SHP77 treated with DMSO at 0.1 percent for 48 hours (cell line): Measurements from ENCODE around the gene WFIKKN1.
A peak's percentile ranks its signal among the peaks of the same experiment; 100 is the strongest.

Source experiments
- DNase-seq: peaks from one replicate; lab custom pipeline; 2025; lab: John Stamatoyannopoulos, UW

The WFIKKN1 gene

DNA sequence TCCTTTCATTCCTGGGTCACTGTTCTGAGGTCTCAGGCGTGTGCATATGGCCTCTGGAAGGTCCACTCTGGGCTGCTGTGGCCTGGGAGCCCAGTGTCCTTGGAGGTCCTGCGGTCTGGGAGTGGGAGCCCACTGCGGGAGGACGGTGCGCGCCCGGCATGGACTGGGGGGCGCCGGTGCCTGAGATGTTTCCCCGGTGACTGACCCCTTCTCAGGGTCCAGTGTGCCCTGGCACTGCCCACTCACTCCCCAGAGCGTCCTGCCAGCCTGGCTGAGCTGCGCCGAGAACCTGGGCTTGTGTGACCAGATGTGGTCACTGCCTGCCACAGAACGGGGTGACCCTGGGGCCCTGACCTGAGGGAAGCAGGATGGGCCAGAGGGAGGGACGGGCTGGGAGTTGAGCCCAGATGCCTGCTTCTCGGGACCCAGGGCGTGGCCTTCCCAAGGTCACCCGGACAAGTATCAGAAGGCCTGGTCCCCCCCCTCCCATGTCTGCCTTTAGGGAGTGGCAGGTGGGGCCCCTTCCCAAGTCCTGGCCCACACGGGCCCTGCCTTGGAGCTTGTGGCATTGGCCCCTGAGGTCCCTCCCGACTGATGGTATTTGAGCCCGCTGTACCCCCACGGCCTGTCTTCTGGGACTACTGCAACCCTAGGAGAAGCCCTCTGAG is 43.6 kb downstream of the WFIKKN1 start:
- DNase-seq = no peak

DNA sequence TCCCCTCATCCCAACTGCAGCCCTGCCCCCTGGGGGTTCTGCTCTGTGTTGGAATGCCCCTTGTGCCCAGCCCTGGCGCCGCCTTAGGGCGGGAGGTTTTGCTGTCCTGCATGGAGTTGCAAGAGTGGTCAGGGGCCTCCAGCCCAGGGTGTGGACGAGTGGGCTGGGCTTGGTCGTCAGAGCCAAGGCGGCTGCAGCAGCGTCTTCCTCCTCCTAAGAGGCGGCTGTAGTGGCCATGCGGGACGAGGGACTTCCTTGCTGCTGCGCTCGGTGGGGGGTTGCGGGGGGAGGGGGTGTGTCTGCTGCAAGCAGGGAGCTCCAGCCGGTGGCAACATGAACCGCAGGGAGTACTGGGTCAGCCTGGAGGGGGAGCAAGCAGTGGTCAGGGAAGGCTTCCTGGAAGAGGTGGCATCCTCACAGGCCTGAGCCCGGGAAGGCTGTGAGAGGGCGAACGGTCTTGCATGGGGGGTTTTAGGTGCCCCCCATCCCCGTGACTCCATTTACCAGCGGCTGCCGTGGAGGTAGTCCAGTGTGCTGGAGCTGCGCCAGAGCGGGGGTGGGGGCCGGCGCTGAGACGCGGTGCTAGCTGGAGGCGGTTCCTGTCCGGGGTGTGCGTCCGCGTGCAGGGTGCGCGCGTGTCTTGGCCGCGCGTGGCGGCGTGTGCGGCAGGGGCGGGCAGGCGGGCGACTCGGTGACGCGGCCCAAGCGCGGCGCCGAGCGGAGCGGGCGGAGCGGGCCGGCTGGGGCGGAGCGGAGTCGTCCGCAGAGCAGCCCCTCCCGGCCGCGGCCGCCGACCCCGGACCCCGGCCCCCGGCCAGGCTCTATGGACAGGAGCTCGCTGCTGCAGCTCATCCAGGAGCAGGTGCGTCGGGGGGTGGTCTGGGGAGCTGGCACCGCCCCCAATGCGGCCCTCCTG is 44.4 kb downstream of the WFIKKN1 start, which contains the start of gene RHBDL1:
TSS of gene RHBDL1 (plus strand) at position 704 of the 916 bp plus-strand sequence. CDS start at position 824, 120 bp downstream.
- no peak for DNase-seq

DNA sequence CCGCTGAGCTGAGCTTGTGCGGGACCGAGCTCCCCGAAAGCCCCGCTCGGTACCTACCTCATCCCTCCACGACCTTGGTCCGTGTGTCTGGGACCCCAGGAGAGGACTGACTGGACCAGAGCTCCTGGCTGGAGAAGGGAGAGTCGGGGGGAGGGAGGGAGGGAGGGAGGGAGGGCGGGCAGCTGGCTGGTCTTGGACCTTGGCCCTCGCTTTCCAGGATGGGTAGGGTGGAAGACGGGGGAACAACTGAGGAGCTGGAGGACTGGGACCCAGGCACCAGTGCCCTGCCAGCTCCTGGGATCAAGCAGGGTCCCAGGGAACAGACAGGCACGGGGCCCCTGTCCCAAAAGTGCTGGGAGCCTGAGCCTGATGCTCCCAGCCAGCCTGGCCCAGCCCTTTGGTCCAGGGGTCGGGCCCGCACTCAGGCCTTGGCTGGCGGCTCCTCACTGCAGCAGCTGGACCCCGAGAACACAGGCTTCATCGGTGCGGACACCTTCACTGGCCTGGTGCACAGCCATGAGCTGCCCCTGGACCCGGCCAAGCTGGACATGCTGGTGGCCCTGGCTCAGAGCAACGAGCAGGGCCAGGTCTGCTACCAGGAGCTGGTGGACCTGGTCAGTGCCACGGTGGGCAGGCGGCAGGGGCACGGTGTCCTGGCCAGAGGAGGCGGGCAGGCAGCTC is 45.2 kb downstream of the WFIKKN1 start:
- no peak for DNase-seq

DNA sequence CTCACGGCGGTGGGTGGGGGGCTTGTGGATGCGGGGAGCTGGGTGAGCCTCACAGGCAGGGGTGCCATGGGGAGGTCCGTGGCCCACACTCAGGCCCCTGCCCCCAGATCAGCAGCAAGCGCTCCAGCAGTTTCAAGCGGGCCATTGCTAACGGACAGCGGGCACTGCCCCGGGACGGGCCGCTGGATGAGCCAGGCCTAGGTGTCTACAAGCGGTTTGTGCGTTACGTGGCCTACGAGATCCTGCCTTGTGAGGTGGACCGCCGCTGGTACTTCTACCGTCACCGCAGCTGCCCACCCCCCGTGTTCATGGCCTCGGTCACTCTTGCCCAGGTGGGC is 45.7 kb downstream of the WFIKKN1 start:
- DNase-seq = no peak

DNA sequence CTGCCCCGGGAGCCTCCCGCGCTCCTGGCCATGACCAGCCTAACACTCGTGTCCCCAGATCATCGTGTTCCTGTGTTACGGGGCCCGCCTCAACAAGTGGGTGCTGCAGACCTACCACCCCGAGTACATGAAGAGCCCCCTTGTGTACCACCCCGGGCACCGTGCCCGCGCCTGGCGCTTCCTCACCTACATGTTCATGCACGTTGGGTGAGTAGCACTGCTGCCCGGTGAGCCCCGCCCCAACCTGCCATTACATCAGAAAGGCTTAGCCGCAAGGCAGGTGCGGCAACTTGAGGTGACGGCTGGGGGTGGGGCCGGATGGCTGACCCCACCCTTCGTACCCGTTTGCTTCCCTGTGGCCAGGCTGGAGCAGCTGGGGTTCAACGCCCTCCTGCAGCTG is 46.1 kb downstream of the WFIKKN1 start:
- DNase-seq = no peak

DNA sequence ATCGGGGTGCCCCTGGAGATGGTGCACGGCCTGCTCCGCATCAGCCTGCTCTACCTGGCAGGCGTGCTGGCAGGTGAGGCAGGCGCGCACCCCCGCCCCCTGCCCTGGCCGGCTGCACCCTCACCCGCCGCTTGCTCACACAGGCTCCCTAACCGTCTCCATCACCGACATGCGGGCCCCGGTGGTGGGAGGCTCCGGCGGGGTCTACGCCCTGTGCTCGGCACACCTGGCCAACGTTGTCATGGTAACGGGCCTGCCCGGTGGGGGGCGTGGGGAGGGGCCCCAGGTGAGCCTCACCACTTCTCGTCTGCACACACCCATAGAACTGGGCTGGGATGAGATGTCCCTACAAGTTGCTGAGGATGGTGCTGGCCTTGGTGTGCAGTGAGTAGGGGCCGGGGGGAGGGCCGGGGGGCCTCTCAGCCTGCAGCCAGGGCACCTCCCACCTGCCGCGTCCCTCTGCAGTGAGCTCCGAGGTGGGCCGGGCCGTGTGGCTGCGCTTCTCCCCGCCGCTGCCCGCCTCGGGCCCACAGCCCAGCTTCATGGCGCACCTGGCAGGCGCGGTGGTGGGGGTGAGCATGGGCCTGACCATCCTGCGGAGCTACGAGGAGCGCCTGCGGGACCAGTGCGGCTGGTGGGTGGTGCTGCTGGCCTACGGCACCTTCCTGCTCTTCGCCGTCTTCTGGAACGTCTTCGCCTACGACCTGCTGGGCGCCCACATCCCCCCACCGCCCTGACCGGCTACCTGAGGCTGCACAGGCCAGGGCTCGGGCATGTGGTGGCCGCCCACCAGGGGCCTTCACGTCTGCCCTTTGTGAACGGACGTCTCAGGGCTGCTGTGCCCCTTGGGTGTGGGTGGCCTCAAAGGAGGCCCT is 46.8 kb downstream of the WFIKKN1 start:
- no peak for DNase-seq

DNA sequence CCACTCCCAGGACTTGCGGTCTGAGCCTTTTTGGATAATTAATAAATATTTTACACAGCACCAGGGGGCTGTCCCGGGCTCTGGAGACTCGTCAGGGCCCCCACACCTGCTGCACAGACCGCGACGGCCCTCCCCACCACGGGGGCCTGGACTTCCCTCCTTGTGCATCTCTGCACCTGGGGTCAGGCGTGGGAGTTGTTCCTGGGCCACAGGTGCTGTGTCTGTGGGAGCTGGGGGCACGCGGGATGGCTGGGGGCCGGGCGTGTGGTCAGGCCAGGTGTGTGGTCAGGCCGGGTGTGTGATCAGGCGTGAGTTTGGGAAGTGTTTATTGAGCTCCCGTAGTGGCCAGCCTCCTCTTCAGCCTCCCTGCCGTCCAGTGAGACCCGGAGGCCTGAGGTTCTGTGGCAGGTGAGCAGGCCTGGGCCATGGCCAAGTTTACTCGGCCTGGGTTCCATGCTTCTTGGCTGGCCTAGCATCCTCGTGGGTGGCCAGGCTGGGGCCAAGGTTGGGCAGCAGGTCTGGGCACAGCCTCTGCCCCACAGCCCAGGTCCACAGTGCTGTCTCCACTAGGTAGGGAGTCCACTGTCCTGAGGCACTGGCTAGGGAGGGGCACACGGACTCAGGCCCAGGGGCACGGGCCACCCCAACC is 47.5 kb downstream of the WFIKKN1 start:
- DNase-seq = no peak

DNA sequence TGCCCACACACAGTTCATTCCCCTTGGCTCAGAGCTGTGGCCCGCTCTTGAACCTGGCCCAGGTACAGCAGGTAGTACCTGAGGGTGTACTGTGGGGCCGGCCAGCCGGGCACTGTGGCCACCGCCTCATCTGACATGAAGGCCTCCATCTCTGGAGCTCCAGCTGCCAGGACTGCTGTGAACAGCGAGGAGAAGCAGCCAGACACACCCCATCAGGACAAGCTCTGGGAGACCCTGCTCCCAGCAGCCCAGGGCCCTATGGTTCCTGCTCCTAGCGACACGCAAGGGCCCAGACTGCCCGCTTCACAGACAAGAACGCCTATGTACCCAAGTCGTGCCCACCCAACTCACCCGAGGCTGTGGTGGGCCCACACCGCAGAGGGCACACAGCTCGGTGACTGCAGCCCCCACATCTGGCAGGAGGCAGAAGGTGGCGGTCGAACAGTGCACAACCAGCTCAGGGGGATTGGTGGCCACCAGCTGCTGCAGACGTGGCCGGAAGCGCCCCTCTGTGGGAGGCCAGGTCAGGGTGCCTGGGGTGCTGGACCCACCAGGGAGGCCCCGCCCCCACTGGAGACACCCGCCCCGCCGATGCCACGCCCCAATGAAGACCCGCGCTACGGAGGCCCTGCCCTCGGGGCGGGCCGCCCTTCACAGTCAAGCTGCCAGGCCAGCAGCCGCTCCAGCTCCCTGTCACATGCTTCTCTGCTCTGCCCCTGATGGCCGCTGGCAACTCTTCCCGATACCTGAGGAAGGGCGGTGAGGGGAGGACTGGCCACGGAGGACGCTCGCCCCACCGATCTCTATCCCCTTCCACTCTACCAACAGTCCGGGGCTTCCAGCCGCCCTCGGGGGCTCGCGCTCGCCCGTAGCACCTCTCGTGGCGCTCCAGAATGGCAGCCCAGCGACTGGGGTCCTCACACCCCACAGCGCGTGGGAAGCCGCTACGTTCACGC is 48.4 kb downstream of the WFIKKN1 start:
- DNase-seq = peak; percentile 29

DNA sequence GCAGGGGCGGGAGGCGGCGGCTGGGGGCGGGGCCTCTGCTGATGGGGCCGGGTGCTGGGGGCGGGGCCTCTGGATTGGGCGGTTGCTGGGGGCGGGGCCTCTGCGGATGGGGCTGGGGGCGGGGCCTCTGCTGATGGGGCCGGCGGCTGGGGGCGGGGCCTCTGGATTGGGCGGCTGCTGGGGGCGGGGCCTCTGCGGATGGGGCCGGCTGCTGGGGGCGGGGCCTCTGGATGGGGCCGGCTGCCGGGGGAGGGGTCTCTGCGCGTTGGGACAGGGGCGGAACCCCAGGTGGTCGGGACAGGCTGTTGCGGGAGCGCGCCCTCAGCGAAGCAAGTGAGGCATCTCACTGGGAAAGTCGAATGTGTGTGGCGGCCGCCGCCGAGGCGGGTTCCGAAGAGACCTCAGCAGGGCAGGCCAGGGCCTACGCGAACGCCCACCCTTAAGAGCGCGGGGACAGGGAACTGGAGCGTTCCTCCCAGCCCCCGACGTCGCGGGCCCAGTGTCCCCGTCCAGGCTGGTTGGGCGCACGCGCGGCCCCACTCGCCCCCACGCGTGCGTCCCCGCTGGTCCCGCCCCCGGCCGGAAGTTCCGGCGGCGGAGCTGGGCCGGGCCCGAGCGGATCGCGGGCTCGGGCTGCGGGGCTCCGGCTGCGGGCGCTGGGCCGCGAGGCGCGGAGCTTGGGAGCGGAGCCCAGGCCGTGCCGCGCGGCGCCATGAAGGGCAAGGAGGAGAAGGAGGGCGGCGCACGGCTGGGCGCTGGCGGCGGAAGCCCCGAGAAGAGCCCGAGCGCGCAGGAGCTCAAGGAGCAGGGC is 49.2 kb downstream of the WFIKKN1 start, which contains the start of gene STUB1:
TSS of gene STUB1 (plus strand) at position 597 of the 811 bp plus-strand sequence. CDS start at position 713, 116 bp downstream.
- no peak for DNase-seq

DNA sequence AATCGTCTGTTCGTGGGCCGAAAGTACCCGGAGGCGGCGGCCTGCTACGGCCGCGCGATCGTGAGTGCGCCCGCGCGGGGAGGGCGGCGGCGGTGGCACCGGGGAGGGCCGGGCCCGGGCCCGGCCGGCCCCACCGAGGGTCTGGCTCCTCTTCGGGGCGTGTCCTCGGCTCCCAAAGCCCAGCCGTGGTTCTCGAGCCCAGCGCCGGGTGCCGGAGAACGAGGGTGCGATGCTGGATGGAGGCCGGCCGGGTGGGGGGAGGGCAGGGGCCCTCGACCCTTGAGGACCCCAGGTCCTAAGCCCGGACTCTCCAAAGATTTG is 49.8 kb downstream of the WFIKKN1 start:
- DNase-seq = no peak

DNA sequence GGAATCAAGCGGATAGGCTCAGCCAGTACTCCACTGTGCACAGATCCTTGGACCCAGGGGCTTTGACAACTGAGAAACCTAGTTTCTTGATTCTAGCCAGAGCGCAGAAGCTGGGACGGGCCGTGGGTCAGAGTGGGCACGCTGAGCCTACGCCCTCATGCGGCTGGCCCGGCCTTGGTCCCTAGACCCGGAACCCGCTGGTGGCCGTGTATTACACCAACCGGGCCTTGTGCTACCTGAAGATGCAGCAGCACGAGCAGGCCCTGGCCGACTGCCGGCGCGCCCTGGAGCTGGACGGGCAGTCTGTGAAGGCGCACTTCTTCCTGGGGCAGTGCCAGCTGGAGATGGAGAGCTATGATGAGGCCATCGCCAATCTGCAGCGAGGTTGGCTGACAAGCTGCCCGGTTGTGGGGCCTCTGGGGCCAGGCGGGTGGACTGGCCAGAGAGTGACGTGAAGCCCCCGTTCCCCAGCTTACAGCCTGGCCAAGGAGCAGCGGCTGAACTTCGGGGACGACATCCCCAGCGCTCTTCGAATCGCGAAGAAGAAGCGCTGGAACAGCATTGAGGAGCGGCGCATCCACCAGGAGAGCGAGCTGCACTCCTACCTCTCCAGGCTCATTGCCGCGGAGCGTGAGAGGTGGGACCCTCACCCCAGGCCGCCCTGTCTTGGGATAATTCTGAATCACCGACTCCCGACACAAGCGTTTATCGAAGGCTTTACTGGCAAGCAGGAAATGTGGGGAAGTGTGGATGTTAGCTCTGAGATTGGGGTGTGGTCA is 50.4 kb downstream of the WFIKKN1 start:
- no peak for DNase-seq

DNA sequence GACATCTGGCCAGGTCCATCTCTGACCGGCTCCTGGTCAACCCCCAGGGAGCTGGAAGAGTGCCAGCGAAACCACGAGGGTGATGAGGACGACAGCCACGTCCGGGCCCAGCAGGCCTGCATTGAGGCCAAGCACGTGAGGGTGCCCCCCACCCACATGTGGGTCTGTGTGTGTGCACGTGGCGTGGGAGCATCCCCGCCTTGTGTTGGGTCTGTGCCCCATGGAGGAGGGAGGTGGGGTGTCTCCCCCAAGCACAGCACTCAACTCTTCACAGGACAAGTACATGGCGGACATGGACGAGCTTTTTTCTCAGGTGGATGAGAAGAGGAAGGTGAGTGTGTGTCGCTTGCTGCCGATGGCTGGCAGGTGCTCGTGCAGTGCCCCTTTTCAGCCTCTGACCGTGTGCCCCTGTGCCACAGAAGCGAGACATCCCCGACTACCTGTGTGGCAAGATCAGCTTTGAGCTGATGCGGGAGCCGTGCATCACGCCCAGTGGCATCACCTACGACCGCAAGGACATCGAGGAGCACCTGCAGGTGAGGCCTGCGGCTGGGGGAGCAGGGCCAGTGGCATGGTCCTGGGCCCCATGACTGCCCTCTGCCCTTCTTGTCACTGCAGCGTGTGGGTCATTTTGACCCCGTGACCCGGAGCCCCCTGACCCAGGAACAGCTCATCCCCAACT is 51.1 kb downstream of the WFIKKN1 start:
- DNase-seq = no peak

DNA sequence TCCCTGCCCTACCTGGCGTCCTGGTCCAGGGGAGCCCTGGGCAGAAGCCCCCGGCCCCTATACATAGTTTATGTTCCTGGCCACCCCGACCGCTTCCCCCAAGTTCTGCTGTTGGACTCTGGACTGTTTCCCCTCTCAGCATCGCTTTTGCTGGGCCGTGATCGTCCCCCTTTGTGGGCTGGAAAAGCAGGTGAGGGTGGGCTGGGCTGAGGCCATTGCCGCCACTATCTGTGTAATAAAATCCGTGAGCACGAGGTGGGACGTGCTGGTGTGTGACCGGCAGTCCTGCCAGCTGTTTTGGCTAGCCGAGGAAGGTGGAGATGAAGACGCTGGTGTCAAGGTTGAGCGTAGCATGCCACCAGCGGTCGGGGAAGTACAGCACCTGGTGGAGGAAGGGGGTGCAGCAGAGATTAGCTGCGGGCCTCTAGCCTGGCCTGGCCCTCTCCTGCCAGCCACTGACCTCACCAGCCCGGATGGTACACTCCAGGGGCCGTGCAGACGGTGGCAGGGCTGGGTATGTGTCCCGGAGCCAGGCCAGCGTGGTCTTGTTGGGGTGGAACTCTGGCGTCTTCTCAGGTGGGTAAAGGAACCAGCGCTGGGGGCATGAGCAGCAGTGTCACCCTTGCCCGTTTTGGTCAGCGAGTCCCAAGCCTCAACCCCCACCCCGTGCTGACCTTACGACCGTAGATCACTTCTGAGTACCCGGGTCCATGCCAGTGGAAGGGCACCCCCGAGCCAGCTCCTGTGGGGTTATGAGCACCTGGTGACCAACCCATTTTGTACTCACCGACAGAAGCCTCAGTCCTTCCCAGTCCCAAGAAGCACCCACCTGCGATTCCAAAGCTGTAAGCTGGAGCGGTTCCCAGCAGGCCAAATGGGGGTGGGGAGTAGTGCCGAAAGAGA is 52.0 kb downstream of the WFIKKN1 start:
- DNase-seq = no peak

DNA sequence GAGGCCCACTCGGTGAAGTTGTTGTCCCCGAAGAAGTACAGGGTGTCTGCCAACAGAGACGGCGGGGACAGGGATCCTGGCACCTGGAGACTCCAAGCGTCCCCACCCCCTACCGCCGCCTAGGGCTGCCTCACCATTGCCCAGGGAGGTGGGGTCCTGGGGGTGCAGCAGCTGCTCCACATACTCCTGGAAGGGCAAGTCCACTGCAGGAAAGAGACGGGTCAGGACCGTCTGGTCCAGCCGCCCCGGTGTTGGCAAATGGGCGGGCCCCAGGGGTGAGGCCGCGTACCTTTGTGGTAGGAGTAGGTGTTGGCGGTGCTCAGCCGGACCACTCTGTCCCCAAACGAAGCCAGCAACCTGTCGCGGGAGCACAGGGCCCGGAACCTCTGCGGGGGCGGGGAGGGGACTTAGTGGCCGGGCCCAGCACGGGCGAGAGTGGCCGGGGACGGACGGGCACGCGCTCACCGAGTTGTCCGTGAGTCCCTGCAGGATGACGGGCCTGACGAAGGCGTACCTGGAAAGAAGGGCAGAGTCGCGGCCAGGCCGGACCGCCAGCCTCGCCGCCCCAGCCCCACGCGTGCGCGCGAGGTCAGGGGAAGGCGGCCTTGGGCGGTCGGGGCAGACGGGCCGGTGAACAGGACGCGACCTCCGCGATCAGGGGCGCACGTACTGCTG is 52.7 kb downstream of the WFIKKN1 start:
- no peak for DNase-seq
